Keratinocyte (primary cell): ENCODE results near the gene TIRAP.

ENCODE experiments used
- EZH2 ChIP-seq: IDR thresholded peaks from one replicate; pipeline ENCODE4 v1.6.1; 2012; ENCODE audit warnings: inconsistent platforms, mild to moderate bottlenecking, low read length, moderate library complexity
- TF ChIP-seq, protein P1 (sequence below), 3 experiments: IDR thresholded peaks in 1 of 3; conservative IDR thresholded peaks in 1 of 3; optimal IDR thresholded peaks in 1 of 3; 2 replicates in 2 of 3; 3 replicates in 1 of 3; pipeline versions ENCODE3 to v1.5.1; 2011; ENCODE audit warnings: low read length in 3 of 3, mild to moderate bottlenecking in 3 of 3, moderate library complexity in 2 of 3, control low read depth in 1 of 3, inconsistent platforms in 1 of 3; ENCODE audit not compliant: insufficient read depth in 2 of 3; ENCODE audit errors: extremely low read depth in 1 of 3

DNA sequence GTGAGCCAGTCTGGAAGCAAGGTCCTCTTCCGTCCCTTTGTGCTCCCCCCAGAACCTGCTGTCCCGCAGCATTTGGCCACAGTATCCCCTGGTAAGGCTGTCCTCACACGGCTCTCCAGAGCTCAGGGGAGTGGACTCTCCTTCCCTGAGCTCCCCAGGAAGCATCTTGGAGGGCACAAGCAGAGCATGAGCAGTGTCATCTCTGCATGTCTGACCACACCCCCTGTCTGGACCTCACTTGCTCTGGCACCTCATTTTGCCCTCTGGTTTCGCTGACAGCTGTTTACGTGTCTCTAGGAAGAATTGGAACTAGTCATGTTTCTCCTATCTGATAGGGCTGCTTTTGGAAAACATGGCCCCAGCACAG, 36.5 kb downstream of the TIRAP start:
- TF ChIP-seq, protein P1, sequence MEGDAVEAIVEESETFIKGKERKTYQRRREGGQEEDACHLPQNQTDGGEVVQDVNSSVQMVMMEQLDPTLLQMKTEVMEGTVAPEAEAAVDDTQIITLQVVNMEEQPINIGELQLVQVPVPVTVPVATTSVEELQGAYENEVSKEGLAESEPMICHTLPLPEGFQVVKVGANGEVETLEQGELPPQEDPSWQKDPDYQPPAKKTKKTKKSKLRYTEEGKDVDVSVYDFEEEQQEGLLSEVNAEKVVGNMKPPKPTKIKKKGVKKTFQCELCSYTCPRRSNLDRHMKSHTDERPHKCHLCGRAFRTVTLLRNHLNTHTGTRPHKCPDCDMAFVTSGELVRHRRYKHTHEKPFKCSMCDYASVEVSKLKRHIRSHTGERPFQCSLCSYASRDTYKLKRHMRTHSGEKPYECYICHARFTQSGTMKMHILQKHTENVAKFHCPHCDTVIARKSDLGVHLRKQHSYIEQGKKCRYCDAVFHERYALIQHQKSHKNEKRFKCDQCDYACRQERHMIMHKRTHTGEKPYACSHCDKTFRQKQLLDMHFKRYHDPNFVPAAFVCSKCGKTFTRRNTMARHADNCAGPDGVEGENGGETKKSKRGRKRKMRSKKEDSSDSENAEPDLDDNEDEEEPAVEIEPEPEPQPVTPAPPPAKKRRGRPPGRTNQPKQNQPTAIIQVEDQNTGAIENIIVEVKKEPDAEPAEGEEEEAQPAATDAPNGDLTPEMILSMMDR (optimal IDR thresholded peaks at IDR 0.05 in 1 of 3, IDR thresholded peaks at IDR 0.05 in 1 of 3, conservative IDR thresholded peaks at IDR 0.05 in 1 of 3; ENCODE audit: extremely low read depth in 1 of 3, insufficient read depth in 2 of 3, low read length in 3 of 3): no peak
- no peak for TF ChIP-seq EZH2
